GM18505 (cell line): ENCODE data around the gene COL9A3.

Source experiments
- ATAC-seq: cut with Tn5 transposase; IDR thresholded peaks from one replicate; pipeline ENCODE4 v1.9.1; 2021; ENCODE audit not compliant: unreplicated experiment
- POLR2A ChIP-seq: IDR thresholded peaks from 4 replicates; pipeline ENCODE4 v1.6.1; 2011; ENCODE audit warnings: borderline replicate concordance; ENCODE audit not compliant: insufficient read depth, insufficient read length; ENCODE audit errors: extremely low read depth

Gene COL9A3

DNA sequence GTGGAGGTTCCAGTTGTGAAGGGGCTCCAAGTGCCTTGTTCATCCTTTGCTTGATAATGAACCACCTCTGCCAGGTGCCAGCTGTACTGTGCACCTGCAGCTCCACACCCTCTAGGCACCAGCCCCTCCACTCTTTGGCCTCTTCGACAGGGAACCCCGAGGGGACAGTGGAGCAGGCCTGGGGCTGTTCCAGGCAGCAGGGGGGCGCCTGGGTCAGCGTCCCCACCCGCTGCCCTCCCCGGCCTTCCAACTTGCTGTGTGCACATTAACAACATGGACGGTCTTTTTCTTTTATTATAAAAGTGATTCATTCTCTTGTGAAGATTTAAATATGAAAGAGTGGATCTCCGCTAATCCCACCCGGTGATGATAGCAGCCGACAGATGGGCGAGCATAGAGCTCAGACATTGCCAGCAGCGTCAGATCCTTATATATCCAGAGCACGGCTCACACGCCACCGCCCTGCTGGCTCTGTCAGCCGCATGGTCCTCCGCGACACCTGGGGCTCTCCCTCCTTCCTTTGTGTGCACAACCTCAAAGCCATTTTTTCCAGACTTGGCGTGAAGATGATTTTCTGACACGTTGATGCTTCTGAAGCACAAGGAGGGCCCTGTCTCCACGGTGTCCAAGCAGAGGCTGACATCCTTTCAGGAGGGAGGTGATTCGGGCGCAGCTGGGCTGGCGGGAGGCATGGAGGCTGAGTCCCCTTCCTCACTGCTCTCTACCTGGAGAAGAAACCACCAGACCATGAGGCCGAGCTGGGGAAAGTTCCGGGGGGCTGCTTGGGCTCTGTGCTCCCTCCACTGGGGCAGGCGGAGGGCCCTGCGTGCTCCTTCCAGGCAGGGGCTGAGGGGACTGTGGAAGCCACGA, 42.8 kb upstream of the COL9A3 start:
- no peak for ATAC-seq
- no peak for TF ChIP-seq POLR2A

DNA sequence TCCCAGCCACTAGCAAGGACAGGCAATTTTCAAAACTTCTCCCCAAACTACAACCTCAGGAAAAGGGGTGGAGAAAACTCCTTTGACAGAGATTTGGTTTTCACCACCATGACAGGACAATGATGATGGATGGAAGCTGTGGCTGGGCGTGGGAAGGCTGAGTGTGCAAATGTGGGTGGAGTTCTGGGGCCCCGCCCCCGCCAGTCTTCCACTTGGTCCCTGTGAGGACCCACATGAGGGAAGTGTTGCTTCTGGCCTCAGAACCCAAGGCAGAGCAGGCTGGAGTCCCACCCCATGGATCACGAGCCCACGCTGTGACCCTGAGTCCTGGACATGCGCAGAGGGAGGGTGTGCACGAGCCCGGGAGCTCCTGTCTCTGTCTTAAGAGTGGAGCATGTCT, 42.1 kb upstream of the COL9A3 start:
- ATAC-seq: no peak
- no peak for TF ChIP-seq POLR2A

GRCh38 chr20:62775206-62775605, 41.6 kb upstream of the COL9A3 start:
- ATAC-seq: no peak
- TF ChIP-seq POLR2A: no peak

DNA sequence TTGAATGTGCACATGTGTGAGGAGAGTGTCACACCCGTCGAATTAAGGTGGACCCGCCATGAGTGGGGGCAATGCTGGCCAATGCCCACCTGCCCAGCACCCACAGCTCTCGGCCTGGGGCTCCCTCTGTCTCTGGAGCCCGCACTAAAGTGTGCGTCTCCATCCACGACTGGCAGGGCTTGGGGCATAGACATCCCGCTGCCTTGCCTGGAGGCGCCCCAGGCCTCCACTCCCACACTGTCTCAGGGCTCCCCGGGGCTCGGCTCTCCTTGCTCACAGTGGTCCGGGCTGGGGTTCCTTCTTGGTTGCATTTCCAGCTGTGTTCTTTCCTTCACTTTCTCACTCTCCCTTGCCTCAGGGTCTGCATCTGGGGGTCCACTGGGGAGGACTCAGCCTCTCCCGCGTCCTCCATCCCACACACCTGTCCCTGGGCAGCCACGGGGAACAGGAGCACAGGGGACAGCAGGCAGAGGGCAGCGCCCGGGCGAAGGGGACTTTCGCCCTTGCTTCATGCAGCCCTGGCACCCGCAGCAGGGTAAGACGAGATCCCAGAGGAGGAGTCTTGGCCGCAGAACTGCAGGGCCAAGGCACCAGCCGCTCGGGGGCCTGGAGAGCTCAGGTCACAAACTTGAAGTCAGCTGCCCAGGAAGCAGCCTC, 40.7 kb upstream of the COL9A3 start:
- ATAC-seq: no peak
- TF ChIP-seq POLR2A: no peak

- peak; percentile 49 for ATAC-seq
- peak; percentile 44 for TF ChIP-seq POLR2A
Measured at GRCh38 chr20:62776692-62777527, 39.9 kb upstream of the COL9A3 start.

- ATAC-seq: no peak
- TF ChIP-seq POLR2A: no peak
Measured at GRCh38 chr20:62777528-62777830, 39.4 kb upstream of the COL9A3 start.

- ATAC-seq: no peak
- TF ChIP-seq POLR2A: no peak
Measured at GRCh38 chr20:62778058-62778457, 38.8 kb upstream of the COL9A3 start.

- no peak for TF ChIP-seq POLR2A
- ATAC-seq: no peak
Measured at GRCh38 chr20:62778601-62779416, 38.0 kb upstream of the COL9A3 start.

DNA sequence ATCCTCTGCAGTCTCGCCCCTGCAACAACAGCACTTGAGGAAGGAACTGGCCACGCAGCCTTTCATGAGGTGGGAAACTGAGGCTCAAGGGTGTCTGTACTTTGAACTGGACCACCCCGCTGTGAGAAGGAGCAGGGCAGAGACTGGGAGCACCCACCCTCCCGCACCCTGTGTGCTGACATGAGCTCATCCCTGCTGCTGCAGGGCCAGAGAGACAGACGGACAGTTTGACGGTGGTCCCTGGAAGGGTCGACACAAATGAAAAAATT, 37.5 kb upstream of the COL9A3 start:
- TF ChIP-seq POLR2A: no peak
- ATAC-seq: no peak

DNA sequence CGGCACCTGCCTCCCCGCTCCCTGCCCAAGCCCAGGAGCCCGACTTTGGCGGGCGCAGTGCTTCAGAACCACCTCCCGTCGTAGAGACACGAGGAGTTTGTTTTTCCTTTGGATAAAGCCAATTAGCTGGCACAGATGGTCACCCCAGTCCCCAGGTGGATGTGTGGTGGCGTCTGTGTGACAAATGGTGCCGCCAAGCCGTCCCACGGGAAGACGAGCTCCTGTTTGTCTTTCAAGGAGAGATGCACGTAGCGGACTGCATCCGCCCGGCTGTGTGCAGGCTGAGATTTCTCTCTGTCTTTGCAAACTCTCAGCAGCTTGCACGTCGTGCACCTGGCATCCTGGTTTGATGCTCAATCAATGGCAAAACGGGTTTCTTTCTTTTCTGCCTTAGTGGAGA, 36.6 kb upstream of the COL9A3 start:
- TF ChIP-seq POLR2A: no peak
- no peak for ATAC-seq

GRCh38 chr20:62780696-62781095, 36.2 kb upstream of the COL9A3 start:
- ATAC-seq: no peak
- no peak for TF ChIP-seq POLR2A

GRCh38 chr20:62782149-62782892, 34.5 kb upstream of the COL9A3 start:
- TF ChIP-seq POLR2A: no peak
- no peak for ATAC-seq

- no peak for ATAC-seq
- TF ChIP-seq POLR2A: no peak
Measured at GRCh38 chr20:62782893-62783278, 34.0 kb upstream of the COL9A3 start.

DNA sequence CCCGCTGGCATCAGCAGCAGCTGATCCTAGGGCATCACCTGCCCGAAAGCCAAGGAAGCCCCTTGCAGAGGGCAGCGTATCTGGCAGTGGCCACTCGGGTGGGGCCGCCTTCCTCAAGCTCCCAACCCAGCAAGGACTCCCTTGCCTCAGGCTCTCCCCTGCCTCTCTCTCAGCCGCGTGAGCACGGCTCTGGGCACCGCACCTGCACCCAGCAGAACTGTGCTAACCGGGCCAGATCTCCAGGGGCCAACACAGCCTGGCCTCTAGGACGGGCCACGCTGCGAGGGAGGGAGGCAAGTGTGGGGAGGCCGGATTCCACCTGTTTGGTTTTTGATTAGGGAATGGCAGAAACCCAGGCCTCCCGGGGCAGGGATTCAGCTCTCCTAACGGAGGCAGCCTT, 32.4 kb upstream of the COL9A3 start:
- TF ChIP-seq POLR2A: no peak

More for the DNA sequence above, 32.4 kb upstream of the COL9A3 start:
- ATAC-seq: no peak
